Neural cell (in vitro differentiated cells): Measurements from ENCODE around the gene DLG2.

Source experiments
- EP300 ChIP-seq: fragments of 450-650 bp; conservative IDR thresholded peaks from 2 replicates; pipeline ENCODE4 v1.6.1; 2014; ENCODE audit warnings: antibody characterized with exemption, mild to moderate bottlenecking, moderate library complexity; ENCODE audit not compliant: poor library complexity, severe bottlenecking
- EZH2 ChIP-seq: fragments of 200-600, 300-800 bp; shearing (Covaris generic), sonication (generic); IDR thresholded peaks from 2 replicates; pipeline ENCODE4 v1.6.1; 2014; ENCODE audit warnings: antibody characterized with exemption, low read length, borderline replicate concordance, mild to moderate bottlenecking; ENCODE audit not compliant: insufficient read depth, poor library complexity, severe bottlenecking
- MXI1 ChIP-seq: fragments of 450-650 bp; conservative IDR thresholded peaks from 2 replicates; pipeline ENCODE4 v1.6.1; 2014; ENCODE audit warnings: antibody characterized with exemption, mild to moderate bottlenecking; ENCODE audit not compliant: poor library complexity, severe bottlenecking
- POLR2AphosphoS5 ChIP-seq: IDR thresholded peaks from 2 replicates; pipeline ENCODE4 v1.6.1; 2012
- TAF1 ChIP-seq: IDR thresholded peaks from 2 replicates; pipeline ENCODE4 v1.6.1; 2012; ENCODE audit warnings: low read depth
- TF ChIP-seq, protein P1 (sequence below): fragments of 450-650 bp; IDR thresholded peaks from 2 replicates; pipeline ENCODE4 v1.5.1; 2014; ENCODE audit warnings: antibody characterized with exemption, mild to moderate bottlenecking, moderate library complexity; ENCODE audit not compliant: poor library complexity, severe bottlenecking
- TF ChIP-seq, protein P2 (sequence below): IDR thresholded peaks from 2 replicates; pipeline ENCODE4 v1.6.1; 2012; ENCODE audit warnings: borderline replicate concordance

GRCh38 chr11:84889556-84889955 is 737.6 kb downstream of the DLG2 start:
- TF ChIP-seq EP300 (no peak), EZH2 (no peak), MXI1 (no peak), POLR2AphosphoS5 (no peak), TAF1 (no peak)
- TF ChIP-seq, protein P1, sequence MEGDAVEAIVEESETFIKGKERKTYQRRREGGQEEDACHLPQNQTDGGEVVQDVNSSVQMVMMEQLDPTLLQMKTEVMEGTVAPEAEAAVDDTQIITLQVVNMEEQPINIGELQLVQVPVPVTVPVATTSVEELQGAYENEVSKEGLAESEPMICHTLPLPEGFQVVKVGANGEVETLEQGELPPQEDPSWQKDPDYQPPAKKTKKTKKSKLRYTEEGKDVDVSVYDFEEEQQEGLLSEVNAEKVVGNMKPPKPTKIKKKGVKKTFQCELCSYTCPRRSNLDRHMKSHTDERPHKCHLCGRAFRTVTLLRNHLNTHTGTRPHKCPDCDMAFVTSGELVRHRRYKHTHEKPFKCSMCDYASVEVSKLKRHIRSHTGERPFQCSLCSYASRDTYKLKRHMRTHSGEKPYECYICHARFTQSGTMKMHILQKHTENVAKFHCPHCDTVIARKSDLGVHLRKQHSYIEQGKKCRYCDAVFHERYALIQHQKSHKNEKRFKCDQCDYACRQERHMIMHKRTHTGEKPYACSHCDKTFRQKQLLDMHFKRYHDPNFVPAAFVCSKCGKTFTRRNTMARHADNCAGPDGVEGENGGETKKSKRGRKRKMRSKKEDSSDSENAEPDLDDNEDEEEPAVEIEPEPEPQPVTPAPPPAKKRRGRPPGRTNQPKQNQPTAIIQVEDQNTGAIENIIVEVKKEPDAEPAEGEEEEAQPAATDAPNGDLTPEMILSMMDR: no peak
- TF ChIP-seq, protein P2, sequence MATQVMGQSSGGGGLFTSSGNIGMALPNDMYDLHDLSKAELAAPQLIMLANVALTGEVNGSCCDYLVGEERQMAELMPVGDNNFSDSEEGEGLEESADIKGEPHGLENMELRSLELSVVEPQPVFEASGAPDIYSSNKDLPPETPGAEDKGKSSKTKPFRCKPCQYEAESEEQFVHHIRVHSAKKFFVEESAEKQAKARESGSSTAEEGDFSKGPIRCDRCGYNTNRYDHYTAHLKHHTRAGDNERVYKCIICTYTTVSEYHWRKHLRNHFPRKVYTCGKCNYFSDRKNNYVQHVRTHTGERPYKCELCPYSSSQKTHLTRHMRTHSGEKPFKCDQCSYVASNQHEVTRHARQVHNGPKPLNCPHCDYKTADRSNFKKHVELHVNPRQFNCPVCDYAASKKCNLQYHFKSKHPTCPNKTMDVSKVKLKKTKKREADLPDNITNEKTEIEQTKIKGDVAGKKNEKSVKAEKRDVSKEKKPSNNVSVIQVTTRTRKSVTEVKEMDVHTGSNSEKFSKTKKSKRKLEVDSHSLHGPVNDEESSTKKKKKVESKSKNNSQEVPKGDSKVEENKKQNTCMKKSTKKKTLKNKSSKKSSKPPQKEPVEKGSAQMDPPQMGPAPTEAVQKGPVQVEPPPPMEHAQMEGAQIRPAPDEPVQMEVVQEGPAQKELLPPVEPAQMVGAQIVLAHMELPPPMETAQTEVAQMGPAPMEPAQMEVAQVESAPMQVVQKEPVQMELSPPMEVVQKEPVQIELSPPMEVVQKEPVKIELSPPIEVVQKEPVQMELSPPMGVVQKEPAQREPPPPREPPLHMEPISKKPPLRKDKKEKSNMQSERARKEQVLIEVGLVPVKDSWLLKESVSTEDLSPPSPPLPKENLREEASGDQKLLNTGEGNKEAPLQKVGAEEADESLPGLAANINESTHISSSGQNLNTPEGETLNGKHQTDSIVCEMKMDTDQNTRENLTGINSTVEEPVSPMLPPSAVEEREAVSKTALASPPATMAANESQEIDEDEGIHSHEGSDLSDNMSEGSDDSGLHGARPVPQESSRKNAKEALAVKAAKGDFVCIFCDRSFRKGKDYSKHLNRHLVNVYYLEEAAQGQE: no peak
